ENCODE data around the gene IVD.

IVD gene

GRCh38 chr15:40467261-40467615, 61.6 kb downstream of the IVD start:
- TF ChIP-seq CTCF (IDR thresholded peaks at IDR 0.05): no peak

GRCh38 chr15:40468898-40469331, 63.3 kb downstream of the IVD start:
- no peak for TF ChIP-seq CTCF (IDR thresholded peaks at IDR 0.05)

- TF ChIP-seq CTCF (IDR thresholded peaks at IDR 0.05): no peak
Measured at GRCh38 chr15:40469776-40470390, 64.3 kb downstream of the IVD start.

GRCh38 chr15:40470423-40471104, 65.0 kb downstream of the IVD start, which contains the start of gene CHST14:
Gene CHST14, plus strand, starts transcription at chr15:40470984. Its CDS starts 230 bp downstream, at chr15:40471214.
- TF ChIP-seq CTCF (IDR thresholded peaks at IDR 0.05): no peak
